Measurements from ENCODE around the gene GRID2. TPM values are rescaled to one million over a fixed set of nuclear protein-coding genes. Genes with fewer than 3 reads are reported as not detected.
"Not testable (repeated sequence)": the region's sequence is repeated elsewhere in the genome, so short reads cannot be mapped to it uniquely, and the experiment has no call there.

Gene GRID2
- total RNA-seq, 2 experiments from 2014 or later: not detected

- no peak for ATAC-seq
Measured at GRCh38 chr4:93263166-93263565, 959.4 kb downstream of the GRID2 start.

GRCh38 chr4:93267747-93268146 lies 964.0 kb downstream of the GRID2 start:
- intact Hi-C loops (cut with DNase I, micrococcal nuclease): no loop called here
- DNase-seq (no peak), ATAC-seq (no peak)
- Mint-ChIP-seq H3K36me3 (ENCODE audit: low read depth) (no peaks in the 10 kb centered on the region), H3K27me3 (no peaks in the 10 kb centered on the region), H3K4me1 (no peaks in the 10 kb centered on the region), H3K9me3 (ENCODE audit: low read depth) (no peaks in the 10 kb centered on the region), H3K4me3 (no peak overlapping the region), H3K27ac (no peak overlapping the region)
- ChIA-PET POLR2A (no interaction called here), CTCF (no interaction called here)

More at GRCh38 chr4:93263166-93263565, 959.4 kb downstream of the GRID2 start:
- ChIA-PET POLR2A (no interaction called here), CTCF (no interaction called here)
- no peak for DNase-seq
- Mint-ChIP-seq H3K36me3 (ENCODE audit: low read depth) (no peaks in the 10 kb centered on the region), H3K27ac (no peak overlapping the region), H3K4me1 (no peaks in the 10 kb centered on the region), H3K27me3 (no peaks in the 10 kb centered on the region), H3K9me3 (ENCODE audit: low read depth) (no peaks in the 10 kb centered on the region), H3K4me3 (no peak overlapping the region)
- intact Hi-C loops (cut with DNase I, micrococcal nuclease): no loop called here

GRCh38 chr4:93285346-93285745 lies 981.6 kb downstream of the GRID2 start:
- Mint-ChIP-seq H3K4me3 (no peak overlapping the region), H3K27ac (no peak overlapping the region), H3K27me3 (no peaks in the 10 kb centered on the region), H3K36me3 (ENCODE audit: low read depth) (no peaks in the 10 kb centered on the region), H3K4me1 (no peaks in the 10 kb centered on the region), H3K9me3 (ENCODE audit: low read depth) (peaks cover 2% of the 10 kb centered on the region)
- DNase-seq (no peak), ATAC-seq (no peak)
- ChIA-PET POLR2A (no interaction called here), CTCF (no interaction called here)
- intact Hi-C loops (cut with DNase I, micrococcal nuclease): no loop called here

GRCh38 chr4:93289241-93289640 lies 985.5 kb downstream of the GRID2 start:
- H3K4me1 Mint-ChIP-seq: no peaks in the 10 kb centered on the region
- POLR2A ChIA-PET: no interaction called here
- no peak overlapping the region for H3K27ac Mint-ChIP-seq
- H3K27me3 Mint-ChIP-seq: no peaks in the 10 kb centered on the region
- ATAC-seq: no peak
- peaks cover 2% of the 10 kb centered on the region for H3K9me3 Mint-ChIP-seq (ENCODE audit: low read depth)
- DNase-seq: no peak
- CTCF ChIA-PET: no interaction called here
- H3K4me3 Mint-ChIP-seq: no peak overlapping the region
- no peaks in the 10 kb centered on the region for H3K36me3 Mint-ChIP-seq (ENCODE audit: low read depth)
- intact Hi-C loops (cut with DNase I, micrococcal nuclease): no loop called here

- no peaks in the 10 kb centered on the region for H3K27me3 Mint-ChIP-seq
- H3K9me3 Mint-ChIP-seq (ENCODE audit: low read depth): peaks cover 2% of the 10 kb centered on the region
- intact Hi-C loops (cut with DNase I, micrococcal nuclease): no loop called here
- H3K4me3 Mint-ChIP-seq: no peak overlapping the region
- CTCF ChIA-PET: no interaction called here
- H3K27ac Mint-ChIP-seq: no peak overlapping the region
- POLR2A ChIA-PET: no interaction called here
- no peaks in the 10 kb centered on the region for H3K4me1 Mint-ChIP-seq
- H3K36me3 Mint-ChIP-seq (ENCODE audit: low read depth): no peaks in the 10 kb centered on the region
- ATAC-seq (no peak), DNase-seq (no peak)
Measured at GRCh38 chr4:93289831-93290230, 986.1 kb downstream of the GRID2 start.

- Mint-ChIP-seq H3K4me1 (no peaks in the 10 kb centered on the region), H3K4me3 (no peak overlapping the region), H3K27ac (no peak overlapping the region), H3K36me3 (ENCODE audit: low read depth) (no peaks in the 10 kb centered on the region), H3K27me3 (no peaks in the 10 kb centered on the region), H3K9me3 (ENCODE audit: low read depth) (peaks cover 5% of the 10 kb centered on the region)
- intact Hi-C loops (cut with DNase I, micrococcal nuclease): no loop called here
- ATAC-seq: no peak
- ChIA-PET CTCF (no interaction called here), POLR2A (no interaction called here)
- no peak for DNase-seq
Measured at GRCh38 chr4:93299118-93299517, 995.4 kb downstream of the GRID2 start.

GRCh38 chr4:93300780-93301555 lies 997.2 kb downstream of the GRID2 start:
- H3K27ac Mint-ChIP-seq; intact Hi-C loops (cut with DNase I, micrococcal nuclease); H3K27me3 Mint-ChIP-seq; H3K9me3 Mint-ChIP-seq (ENCODE audit: low read depth); H3K4me3 Mint-ChIP-seq; POLR2A ChIA-PET; CTCF ChIA-PET; DNase-seq; H3K36me3 Mint-ChIP-seq (ENCODE audit: low read depth); ATAC-seq; H3K4me1 Mint-ChIP-seq: not testable (repeated sequence)

- ChIA-PET POLR2A (no interaction called here), CTCF (no interaction called here)
- H3K36me3 Mint-ChIP-seq (ENCODE audit: low read depth): no peaks in the 10 kb centered on the region
- ATAC-seq (no peak), DNase-seq (no peak)
- intact Hi-C loops (cut with DNase I, micrococcal nuclease): no loop called here
- H3K27me3 Mint-ChIP-seq: no peaks in the 10 kb centered on the region
- H3K4me3 Mint-ChIP-seq: no peak overlapping the region
- peaks cover 1% of the 10 kb centered on the region for H3K9me3 Mint-ChIP-seq (ENCODE audit: low read depth)
- no peaks in the 10 kb centered on the region for H3K4me1 Mint-ChIP-seq
- no peak overlapping the region for H3K27ac Mint-ChIP-seq
Measured at GRCh38 chr4:93302310-93302709, 998.5 kb downstream of the GRID2 start.

GRCh38 chr4:93303440-93303839 lies 999.7 kb downstream of the GRID2 start:
- ChIA-PET CTCF (no interaction called here), POLR2A (no interaction called here)
- H3K36me3 Mint-ChIP-seq (ENCODE audit: low read depth): no peaks in the 10 kb centered on the region
- DNase-seq (no peak), ATAC-seq (peak; percentile 30)
- H3K4me3 Mint-ChIP-seq: no peak overlapping the region
- intact Hi-C loops (cut with DNase I, micrococcal nuclease): no loop called here
- no peaks in the 10 kb centered on the region for H3K4me1 Mint-ChIP-seq
- H3K27me3 Mint-ChIP-seq: no peaks in the 10 kb centered on the region
- H3K27ac Mint-ChIP-seq: no peak overlapping the region
- peaks cover 1% of the 10 kb centered on the region for H3K9me3 Mint-ChIP-seq (ENCODE audit: low read depth)

GRCh38 chr4:93312299-93312698 lies 1008.5 kb downstream of the GRID2 start:
- no peak overlapping the region for H3K27ac Mint-ChIP-seq

GRCh38 chr4:93313197-93313596 lies 1009.4 kb downstream of the GRID2 start:
- Mint-ChIP-seq H3K27me3 (no peaks in the 10 kb centered on the region), H3K27ac (no peak overlapping the region), H3K9me3 (ENCODE audit: low read depth) (peaks cover 3% of the 10 kb centered on the region), H3K36me3 (ENCODE audit: low read depth) (no peaks in the 10 kb centered on the region), H3K4me1 (no peaks in the 10 kb centered on the region), H3K4me3 (no peak overlapping the region)
- intact Hi-C loops (cut with DNase I, micrococcal nuclease): no loop called here
- DNase-seq: no peak
- no peak for ATAC-seq
- POLR2A ChIA-PET: no interaction called here
- CTCF ChIA-PET: no interaction called here

More at GRCh38 chr4:93312299-93312698, 1008.5 kb downstream of the GRID2 start:
- intact Hi-C loops (cut with DNase I, micrococcal nuclease): no loop called here
- DNase-seq (no peak), ATAC-seq (no peak)
- Mint-ChIP-seq H3K27me3 (no peaks in the 10 kb centered on the region), H3K36me3 (ENCODE audit: low read depth) (no peaks in the 10 kb centered on the region), H3K4me3 (no peak overlapping the region), H3K4me1 (no peaks in the 10 kb centered on the region), H3K9me3 (ENCODE audit: low read depth) (peaks cover 3% of the 10 kb centered on the region)
- POLR2A ChIA-PET: no interaction called here
- CTCF ChIA-PET: no interaction called here

GRCh38 chr4:93317057-93317456 lies 1013.3 kb downstream of the GRID2 start:
- peaks cover 1% of the 10 kb centered on the region for H3K9me3 Mint-ChIP-seq (ENCODE audit: low read depth)
- DNase-seq (no peak), ATAC-seq (no peak)
- H3K27ac Mint-ChIP-seq: no peak overlapping the region
- H3K4me3 Mint-ChIP-seq: no peak overlapping the region
- intact Hi-C loops (cut with DNase I, micrococcal nuclease): no loop called here
- H3K4me1 Mint-ChIP-seq: no peaks in the 10 kb centered on the region
- H3K27me3 Mint-ChIP-seq: no peaks in the 10 kb centered on the region
- H3K36me3 Mint-ChIP-seq (ENCODE audit: low read depth): no peaks in the 10 kb centered on the region
- ChIA-PET POLR2A (no interaction called here), CTCF (no interaction called here)

- intact Hi-C loops (cut with DNase I, micrococcal nuclease): no loop called here
- ATAC-seq: no peak
- CTCF ChIA-PET: no interaction called here
- no peak for DNase-seq
- POLR2A ChIA-PET: no interaction called here
- Mint-ChIP-seq H3K27me3 (no peaks in the 10 kb centered on the region), H3K9me3 (ENCODE audit: low read depth) (peaks cover 1% of the 10 kb centered on the region), H3K4me1 (no peaks in the 10 kb centered on the region), H3K4me3 (no peak overlapping the region), H3K27ac (no peak overlapping the region), H3K36me3 (ENCODE audit: low read depth) (no peaks in the 10 kb centered on the region)
Measured at GRCh38 chr4:93317561-93317960, 1013.8 kb downstream of the GRID2 start.

Data from activated CD4-positive, alpha-beta T cell treated with anti-CD3 and anti-CD28 coated beads for 36 hours (primary cell).